OCI-LY7 (cell line): ENCODE results near the gene NCOA3. TPM values are rescaled to one million over a fixed set of nuclear protein-coding genes. Genes with fewer than 3 reads are reported as not detected.

Source experiments
- BruUV-seq: library from RNA; stranded (reverse); fragments of 400-500 nt; replicated peaks from 2 replicates; lab custom pipeline; 2021; lab: Mats Ljungman, UMichigan
- CTCF ChIA-PET: fragments of 300-600 bp; sonication (Branson Sonifier 250); formaldehyde crosslinking; loops from one replicate; lab custom pipeline; 2022; ENCODE audit warnings: antibody characterized with exemption; ENCODE audit not compliant: unreplicated experiment; lab: Charles Lee
- POLR2A ChIA-PET: fragments of 300-600 bp; sonication (Branson Sonifier 250); formaldehyde crosslinking; loops from one replicate; lab custom pipeline; 2022; ENCODE audit warnings: antibody characterized with exemption; lab: Charles Lee
- DNase-seq: peaks from one replicate; pipeline ENCODE4 v3.0.0-alpha.2; 2015; ENCODE audit warnings: low spot score
- H2AFZ ChIP-seq: fragments of 200-600 bp; sonication (generic), shearing (Covaris generic); 2 replicates; pipeline ENCODE4 v1.6.1; 2014; ENCODE audit warnings: mild to moderate bottlenecking, antibody characterized with exemption, low read length, moderate library complexity
- H3K27ac ChIP-seq: fragments of 200-600 bp; sonication (generic); 2 replicates; pipeline ENCODE4 v1.5.1; 2014; ENCODE audit warnings: mixed run types, low read depth, mild to moderate bottlenecking, moderate library complexity, low read length, inconsistent platforms; ENCODE audit not compliant: poor library complexity, severe bottlenecking
- H3K36me3 ChIP-seq: fragments of 200-600 bp; sonication (generic); 2 replicates; pipeline ENCODE4 v1.6.1; 2014; ENCODE audit warnings: mild to moderate bottlenecking, antibody characterized with exemption, low read length, moderate library complexity, mixed read lengths; ENCODE audit not compliant: insufficient read depth
- H3K4me1 ChIP-seq: fragments of 200-600 bp; sonication (generic); 2 replicates; pipeline ENCODE4 v1.5.1; 2014; ENCODE audit warnings: mild to moderate bottlenecking, low read length; ENCODE audit not compliant: insufficient read depth, poor library complexity, severe bottlenecking
- H3K4me2 ChIP-seq: fragments of 200-600 bp; sonication (generic); 2 replicates; pipeline ENCODE4 v1.6.1; 2014; ENCODE audit warnings: mild to moderate bottlenecking, low read length
- H3K4me3 ChIP-seq: fragments of 200-600 bp; sonication (generic); 2 replicates; pipeline ENCODE4 v1.5.1; 2014; ENCODE audit warnings: mild to moderate bottlenecking, low read depth, low read length; ENCODE audit not compliant: poor library complexity, severe bottlenecking
- H3K79me2 ChIP-seq: fragments of 200-600 bp; sonication (generic); 2 replicates; pipeline ENCODE4 v1.6.1; 2016; ENCODE audit warnings: low read depth, mild to moderate bottlenecking, low read length, moderate library complexity, mixed read lengths; ENCODE audit not compliant: insufficient read depth
- H3K9me2 ChIP-seq: fragments of 200-600 bp; sonication (generic); 2 replicates; pipeline ENCODE4 v1.6.1; 2016; ENCODE audit warnings: mild to moderate bottlenecking, low read length, mixed read lengths; ENCODE audit not compliant: insufficient read depth
- H3K9me3 ChIP-seq: fragments of 200-600 bp; sonication (generic); 2 replicates; pipeline ENCODE4 v1.6.1; 2014; ENCODE audit warnings: mild to moderate bottlenecking, mixed run types, low read length, mixed read lengths
- H4K20me1 ChIP-seq: fragments of 200-600 bp; sonication (generic); 2 replicates; pipeline ENCODE4 v1.6.1; 2014; ENCODE audit warnings: mild to moderate bottlenecking, antibody characterized with exemption, low read length, moderate library complexity, mixed read lengths; ENCODE audit not compliant: insufficient read depth
- CTCF ChIP-seq: fragments of 200-600 bp; sonication (generic); conservative IDR thresholded peaks from 2 replicates; pipeline ENCODE4 v1.5.1; 2014; ENCODE audit warnings: mild to moderate bottlenecking, antibody characterized with exemption, low read length, moderate library complexity, mixed read lengths
- EZH2phosphoT487 ChIP-seq: fragments of 200-600 bp; sonication (generic); IDR thresholded peaks from 2 replicates; pipeline ENCODE4 v1.6.1; 2018; ENCODE audit warnings: low read depth, borderline replicate concordance, mild to moderate bottlenecking, mixed run types, antibody characterized with exemption, low read length, moderate library complexity, mixed read lengths
- intact Hi-C: fragments of 100-400 bp; cut with micrococcal nuclease; formaldehyde crosslinking; loops from one replicate; pipeline ENCODE4 v1.10.0; 2022; ENCODE audit not compliant: unreplicated experiment
- total RNA-seq, 2 experiments: library from RNA; depleted of rRNA in 1 of 2; stranded (reverse); fragments of >200 nt in 1 of 2; shearing (Covaris generic) in 1 of 2; gene quantifications; 2 replicates each; pipeline ENCODE4 v1.2.3, GENCODE V29; 2014 to 2022

The NCOA3 gene
- total RNA-seq, 2 experiments from 2014 or later: 50.5 to 75.6 TPM

GRCh38 chr20:47675190-47676142, 173.8 kb downstream of the NCOA3 start:
- intact Hi-C loops: loop anchor here (5.0 kb wide), 1 partner anchor 512 kb away; no protein-coding TSS in a partner anchor
- POLR2A ChIA-PET: no interaction called here
- CTCF ChIA-PET: no interaction called here
- no peaks in the 10 kb centered on the region for H3K9me2 ChIP-seq
- no peaks in the 10 kb centered on the region for H3K79me2 ChIP-seq
- no peak overlapping the region for H3K4me3 ChIP-seq
- no TSS peak for BruUV-seq
- no peak overlapping the region for H2AFZ ChIP-seq
- H3K4me2 ChIP-seq: no peak overlapping the region
- DNase-seq: no peak
- H3K36me3 ChIP-seq: no peaks in the 10 kb centered on the region
- no peak overlapping the region for H3K27ac ChIP-seq
- no peaks in the 10 kb centered on the region for H4K20me1 ChIP-seq
- no peak for TF ChIP-seq EZH2phosphoT487
- TF ChIP-seq CTCF: no peak
- no peaks in the 10 kb centered on the region for H3K4me1 ChIP-seq
- H3K9me3 ChIP-seq: no peaks in the 10 kb centered on the region

GRCh38 chr20:47676219-47676721, 174.6 kb downstream of the NCOA3 start:
- TF ChIP-seq EZH2phosphoT487: no peak
- TF ChIP-seq CTCF: no peak
- ChIA-PET CTCF (no interaction called here), POLR2A (no interaction called here)
- no peak overlapping the region for H3K4me3 ChIP-seq
- no peak for DNase-seq
- no peaks in the 10 kb centered on the region for H3K36me3 ChIP-seq
- H4K20me1 ChIP-seq: no peaks in the 10 kb centered on the region
- no peaks in the 10 kb centered on the region for H3K79me2 ChIP-seq
- H3K4me2 ChIP-seq: no peak overlapping the region
- no TSS peak for BruUV-seq
- H3K9me2 ChIP-seq: no peaks in the 10 kb centered on the region
- no peak overlapping the region for H2AFZ ChIP-seq
- no peak overlapping the region for H3K27ac ChIP-seq
- no peaks in the 10 kb centered on the region for H3K4me1 ChIP-seq
- H3K9me3 ChIP-seq: no peaks in the 10 kb centered on the region
- intact Hi-C loops: loop anchor here (5.0 kb wide), 1 partner anchor 511 kb away; no protein-coding TSS in a partner anchor
